NCI-H1930 (cell line): ENCODE results near the gene GAST.

Source experiments
- DNase-seq, 2 experiments: peaks; one replicate each; lab custom pipeline; 2025; lab: John Stamatoyannopoulos, UW

GAST gene

DNA sequence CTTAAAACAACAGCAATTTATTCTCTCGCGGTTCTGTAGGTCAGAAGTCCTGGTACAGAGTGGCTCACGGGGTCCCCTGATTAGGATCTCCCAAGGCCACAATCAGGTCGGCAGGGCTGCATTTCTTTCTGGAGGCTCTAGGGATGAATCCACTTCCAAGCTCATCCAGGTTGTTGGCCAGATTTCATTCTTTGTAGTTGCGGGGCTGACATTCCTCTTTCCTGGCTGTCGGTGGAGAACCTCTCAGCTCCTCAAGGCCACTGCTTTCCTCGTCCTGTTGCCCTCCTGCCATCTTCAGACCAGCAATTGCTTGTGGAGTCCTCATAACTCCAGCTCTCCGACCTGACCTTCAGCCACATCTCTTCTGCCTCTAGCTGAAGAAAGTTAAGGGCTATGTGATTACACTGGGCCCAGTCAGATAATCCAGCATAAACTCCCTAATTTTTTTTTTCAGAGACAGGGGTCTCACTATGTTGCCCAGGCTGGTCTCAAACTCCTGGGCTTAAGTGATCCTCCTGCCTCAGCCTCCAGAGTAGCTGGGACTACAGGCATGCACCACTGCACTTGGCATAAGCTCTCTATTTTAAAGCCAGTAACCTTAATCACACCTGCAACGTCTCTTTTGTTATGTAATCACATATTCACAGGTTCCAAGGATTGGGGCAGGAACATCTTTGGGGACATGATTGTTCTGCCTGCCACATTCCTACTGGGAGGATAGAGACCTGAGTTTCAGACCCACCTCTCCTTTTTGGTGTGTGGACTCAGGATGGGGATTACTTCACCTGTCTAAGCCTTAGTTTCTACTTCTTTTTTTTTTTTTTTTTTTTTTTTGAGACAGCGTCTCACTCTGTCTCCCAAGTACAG lies 4.1 kb upstream of the GAST start:
- DNase-seq: no peak

DNA sequence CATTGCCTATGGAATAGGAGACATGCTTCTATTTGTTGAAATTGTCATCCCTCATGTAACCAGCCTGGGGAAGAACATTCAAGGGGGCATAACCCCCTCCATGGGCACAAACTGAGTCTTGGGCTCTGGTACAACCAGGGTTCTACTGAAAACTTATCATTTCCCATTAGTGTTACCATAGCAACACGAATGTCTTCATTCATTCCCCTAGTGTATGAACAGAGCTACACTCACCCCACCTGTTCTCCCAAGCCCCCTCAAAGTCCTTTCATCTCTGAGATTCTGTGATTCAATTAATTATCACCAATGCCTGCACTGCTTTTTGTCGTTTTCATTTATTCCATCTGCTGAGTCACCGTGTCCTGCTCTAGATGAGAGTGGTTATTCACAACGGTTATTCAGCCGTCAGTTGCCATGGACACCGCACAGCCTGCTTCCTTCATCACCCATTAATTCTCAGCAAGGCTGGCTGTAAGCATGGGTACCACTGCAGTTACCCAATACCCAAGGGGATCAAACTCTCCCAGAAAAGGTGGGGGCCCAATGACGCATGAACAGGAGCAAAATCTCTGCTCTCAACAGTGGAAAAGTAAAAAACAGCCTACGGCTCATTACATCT lies 1.6 kb upstream of the GAST start:
- DNase-seq: peak; percentile 41 to 45

DNA sequence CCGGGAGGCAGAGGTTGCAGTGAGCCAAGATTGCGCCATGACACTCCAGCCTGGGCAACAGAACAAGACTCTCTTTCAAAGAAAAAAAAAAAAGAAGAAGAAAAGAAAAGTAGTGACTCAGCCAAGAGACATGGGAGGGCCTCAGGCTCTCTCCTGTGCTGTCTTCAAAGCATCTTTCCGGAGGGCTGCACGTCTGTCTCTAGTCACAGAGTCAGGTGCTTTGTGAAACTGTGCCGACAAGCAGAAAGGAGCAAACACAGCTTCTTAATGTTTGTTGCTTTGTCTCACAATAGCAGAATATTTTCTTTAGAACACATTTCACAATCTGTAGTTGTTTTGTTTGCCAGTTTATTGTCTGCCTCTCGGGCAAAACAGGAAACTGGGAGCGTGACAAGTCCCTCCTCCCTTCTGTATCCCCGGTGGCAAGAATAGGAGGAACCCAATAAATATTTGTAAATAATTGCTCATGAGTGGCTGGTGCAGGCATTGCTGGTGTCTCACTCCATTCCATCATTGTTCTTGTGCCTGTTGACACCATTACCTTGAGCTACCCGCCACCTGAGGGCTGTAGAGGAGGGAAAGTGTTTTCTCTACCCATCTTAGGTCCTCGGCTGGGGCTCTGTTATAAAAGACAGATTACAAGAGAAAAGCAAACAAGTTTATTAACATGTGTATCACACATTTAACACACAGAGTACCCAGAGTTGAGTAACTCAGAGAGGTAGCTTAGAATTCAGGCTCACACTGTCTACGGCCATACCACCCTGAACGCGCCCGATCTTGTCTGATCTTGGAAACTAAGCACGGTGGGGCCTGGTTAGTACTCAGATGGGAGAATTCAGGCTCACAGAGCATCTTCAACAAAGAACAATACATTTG lies 5.5 kb downstream of the GAST start:
- no peak for DNase-seq

DNA sequence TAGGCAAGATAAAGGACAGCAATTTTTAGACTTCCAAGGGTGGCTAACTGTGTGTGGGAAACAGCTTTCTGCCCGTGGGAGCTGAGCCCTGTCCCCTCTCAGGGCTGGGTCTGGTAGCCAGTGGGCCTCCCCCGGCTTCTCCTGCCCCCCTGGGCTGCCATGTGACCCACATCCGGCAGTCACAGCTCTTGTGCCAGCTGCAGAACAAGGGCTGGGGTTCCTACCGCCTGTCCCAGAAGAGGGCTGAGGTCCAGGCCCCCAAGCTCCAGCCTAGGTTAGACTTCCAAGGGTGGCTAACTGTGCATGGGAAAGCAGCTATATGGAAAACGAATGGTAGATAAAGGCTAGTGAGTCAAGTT lies 6.1 kb downstream of the GAST start:
- no peak for DNase-seq

DNA sequence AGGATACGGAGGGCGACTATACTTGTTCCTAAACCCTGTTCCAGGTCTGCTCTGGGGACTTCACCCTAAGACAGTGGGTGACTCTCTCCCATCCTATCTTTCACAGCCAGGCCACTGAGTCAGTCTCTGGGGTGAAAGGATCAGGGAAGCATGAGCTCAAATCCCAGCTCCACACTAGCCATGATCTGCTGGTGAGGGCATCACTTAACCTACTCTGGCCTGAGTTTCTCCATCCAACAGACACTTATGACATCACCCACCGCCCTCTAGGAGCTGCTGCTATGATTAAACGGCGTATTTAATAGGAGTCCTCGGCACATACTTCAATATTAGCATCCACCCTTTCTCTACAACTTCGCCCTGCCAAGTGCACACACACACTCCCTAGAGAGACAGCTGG lies 10.1 kb downstream of the GAST start:
- no peak for DNase-seq

DNA sequence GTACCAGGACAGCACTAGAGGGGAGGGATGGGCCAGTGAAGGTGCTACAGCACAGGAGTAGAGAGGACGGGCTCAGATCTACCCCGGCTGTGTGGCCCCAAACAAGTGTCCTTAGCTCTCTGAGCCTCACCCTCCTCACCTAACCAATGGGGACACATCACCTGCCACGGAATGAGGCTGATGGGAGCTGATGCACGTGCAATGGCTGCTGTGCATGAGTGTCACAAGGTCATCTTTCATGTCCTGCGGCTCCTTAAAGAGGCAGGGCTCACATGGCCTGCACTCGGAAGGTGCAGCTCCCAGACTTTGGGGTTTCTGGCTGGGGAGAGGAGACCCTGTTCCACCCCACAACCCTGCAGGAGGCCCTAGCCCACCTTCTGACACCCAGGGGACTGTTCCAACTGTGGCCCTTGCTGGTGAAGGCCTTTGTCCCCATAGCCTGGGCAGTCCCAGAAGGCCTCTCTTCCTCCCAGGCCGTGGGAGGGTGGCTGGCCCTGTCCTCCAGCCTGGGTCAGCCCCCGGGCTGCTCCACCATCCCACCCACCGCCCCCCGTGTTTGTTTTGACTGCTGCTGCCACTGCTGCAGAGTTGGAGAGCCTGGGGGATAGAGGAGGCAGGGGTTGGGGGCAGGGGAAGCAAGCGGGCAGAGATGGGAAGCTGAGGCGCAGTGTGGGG lies 11.8 kb downstream of the GAST start:
- DNase-seq: no peak

DNA sequence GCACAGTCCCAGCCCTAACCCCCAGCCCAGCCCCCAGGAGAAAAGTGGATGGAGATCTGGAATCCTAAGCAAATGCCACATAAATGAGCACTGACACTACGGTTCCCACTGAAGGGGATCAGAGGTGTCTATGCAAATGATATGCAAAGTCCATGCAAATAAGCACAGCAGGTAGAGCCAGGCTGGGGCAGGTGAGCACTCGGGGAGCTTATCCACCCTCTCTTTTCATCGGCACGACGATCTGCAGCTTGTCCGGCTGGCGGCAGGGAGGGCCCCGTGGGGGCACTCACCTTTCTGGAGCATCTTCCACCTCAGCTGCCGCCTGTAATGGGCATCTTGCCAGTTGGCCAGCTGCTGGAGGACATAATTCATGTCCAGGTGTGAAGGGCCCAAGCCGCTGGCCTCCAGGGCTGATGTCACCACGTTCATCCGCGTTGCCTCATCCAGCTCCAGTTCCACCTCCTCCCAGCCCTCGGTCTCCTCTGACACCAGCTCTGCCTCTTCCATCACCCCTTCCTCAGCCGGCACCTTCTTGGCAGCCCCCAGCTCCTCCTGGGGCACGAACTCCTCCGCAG lies 12.4 kb downstream of the GAST start:
- DNase-seq: no peak

DNA sequence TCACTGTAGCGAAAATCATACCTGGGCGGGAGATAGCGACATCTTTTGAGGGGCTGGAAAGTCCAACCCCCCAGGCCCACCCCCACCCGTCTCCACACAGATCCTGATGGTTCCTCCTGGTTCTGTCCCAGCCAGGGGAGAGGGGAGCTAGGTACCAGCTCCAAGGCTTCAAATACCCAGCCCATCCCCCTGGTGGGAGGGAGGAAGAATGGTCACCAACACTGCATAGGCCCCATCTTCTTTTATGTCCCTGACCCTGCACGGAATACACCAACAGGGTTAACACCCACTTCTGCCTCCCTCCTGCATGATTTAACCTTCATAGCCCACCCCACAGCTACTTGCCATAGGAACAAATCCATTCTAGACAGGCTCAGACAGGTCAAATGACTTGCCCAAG lies 13.0 kb downstream of the GAST start:
- no peak for DNase-seq

DNA sequence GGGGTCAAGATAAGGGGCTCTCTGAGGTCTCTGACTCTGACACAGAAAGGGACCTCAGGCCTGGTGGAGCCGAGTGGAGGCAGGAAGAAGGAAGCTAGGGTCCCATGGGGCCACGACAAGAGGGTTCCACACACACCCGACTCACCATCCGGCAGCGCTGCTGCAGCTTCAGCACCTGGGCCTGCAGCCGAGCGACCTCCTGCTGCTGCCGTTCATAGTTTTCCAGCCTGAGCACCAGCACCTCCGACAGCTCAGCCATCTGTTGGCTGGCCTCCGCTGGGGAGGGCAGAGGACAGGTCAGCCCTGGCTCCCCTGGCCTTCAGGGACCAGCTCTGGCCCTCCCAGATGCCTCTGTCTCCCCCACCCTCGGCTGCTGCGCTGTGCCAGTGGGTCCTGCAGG lies 15.9 kb downstream of the GAST start:
- no peak for DNase-seq

DNA sequence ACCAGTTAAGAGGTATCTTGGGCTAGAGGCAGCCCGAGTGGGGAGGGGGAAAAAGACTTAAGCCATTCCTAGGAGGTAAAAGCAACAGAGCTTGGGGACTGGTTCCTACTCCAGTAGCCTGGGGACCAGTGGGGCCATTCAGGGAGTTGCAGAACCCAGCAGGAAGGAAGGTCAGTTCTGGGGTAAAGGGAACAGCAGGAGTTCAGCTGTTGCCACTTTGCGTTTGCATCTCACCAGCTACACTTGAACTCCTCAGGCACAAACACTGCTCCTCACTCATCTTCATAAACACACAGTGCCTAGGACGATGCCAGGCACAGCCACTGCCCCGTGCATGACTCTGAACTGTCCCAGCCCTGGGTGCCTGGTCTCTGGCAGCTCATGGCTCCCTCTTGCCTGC lies 18.3 kb downstream of the GAST start:
- no peak for DNase-seq

DNA sequence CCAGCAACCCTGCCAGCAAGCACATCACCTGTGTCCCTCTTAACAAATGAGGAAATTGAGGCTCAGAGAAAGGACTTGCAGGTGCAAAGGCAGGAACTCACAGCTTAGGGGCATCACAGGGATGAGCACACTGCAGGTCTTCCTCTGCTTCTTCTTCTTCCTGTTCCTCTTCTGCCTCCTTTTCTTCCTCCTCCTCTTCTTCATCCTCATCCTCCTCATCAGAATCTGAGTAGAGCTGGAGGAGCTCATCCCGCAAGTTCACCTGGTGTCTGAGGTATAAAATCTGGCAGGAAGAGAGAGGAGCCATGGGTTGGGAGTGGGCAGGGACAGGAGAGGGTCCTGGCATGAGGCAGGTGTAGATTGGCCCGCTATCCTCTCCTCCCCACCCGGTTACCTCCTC lies 19.7 kb downstream of the GAST start:
- DNase-seq: no peak

DNA sequence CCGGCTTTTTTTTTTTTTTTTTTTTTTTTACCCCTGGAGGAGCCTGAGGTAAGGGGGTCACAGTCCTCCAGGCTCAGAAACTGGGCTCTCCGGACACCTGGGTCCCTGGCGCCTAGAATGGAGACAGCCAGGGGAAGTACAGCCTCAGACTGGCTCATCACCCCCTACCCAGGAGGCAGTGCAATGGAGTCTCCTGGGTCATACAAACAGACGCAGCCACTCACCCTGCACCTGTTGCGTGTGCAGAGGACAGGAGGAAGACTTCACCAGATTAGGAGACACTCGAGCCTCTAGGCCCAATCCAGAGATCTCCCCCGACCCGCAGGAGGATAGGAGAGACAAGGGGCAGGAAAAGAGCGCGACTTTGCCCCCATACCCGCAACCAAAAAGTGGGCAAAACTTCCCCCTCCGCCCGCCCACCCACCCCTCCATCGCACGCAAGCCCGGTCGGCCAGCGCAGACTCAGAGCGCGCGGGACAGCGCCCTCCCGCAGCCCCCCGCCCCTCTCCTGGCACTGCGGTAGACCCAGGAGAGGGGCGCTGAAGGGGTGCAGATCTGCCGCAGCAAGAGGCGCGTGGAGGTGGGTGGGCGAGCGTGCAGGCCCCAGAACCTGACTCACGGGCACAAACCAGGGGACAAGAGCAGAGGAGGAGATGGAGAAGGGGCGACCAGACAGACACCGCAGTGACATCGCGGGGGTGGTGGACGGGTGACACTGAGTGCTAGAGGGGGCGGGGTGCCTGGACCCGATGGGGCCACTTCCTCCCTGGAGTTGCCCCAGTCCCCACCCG lies 21.4 kb downstream of the GAST start:
- DNase-seq: no peak

DNA sequence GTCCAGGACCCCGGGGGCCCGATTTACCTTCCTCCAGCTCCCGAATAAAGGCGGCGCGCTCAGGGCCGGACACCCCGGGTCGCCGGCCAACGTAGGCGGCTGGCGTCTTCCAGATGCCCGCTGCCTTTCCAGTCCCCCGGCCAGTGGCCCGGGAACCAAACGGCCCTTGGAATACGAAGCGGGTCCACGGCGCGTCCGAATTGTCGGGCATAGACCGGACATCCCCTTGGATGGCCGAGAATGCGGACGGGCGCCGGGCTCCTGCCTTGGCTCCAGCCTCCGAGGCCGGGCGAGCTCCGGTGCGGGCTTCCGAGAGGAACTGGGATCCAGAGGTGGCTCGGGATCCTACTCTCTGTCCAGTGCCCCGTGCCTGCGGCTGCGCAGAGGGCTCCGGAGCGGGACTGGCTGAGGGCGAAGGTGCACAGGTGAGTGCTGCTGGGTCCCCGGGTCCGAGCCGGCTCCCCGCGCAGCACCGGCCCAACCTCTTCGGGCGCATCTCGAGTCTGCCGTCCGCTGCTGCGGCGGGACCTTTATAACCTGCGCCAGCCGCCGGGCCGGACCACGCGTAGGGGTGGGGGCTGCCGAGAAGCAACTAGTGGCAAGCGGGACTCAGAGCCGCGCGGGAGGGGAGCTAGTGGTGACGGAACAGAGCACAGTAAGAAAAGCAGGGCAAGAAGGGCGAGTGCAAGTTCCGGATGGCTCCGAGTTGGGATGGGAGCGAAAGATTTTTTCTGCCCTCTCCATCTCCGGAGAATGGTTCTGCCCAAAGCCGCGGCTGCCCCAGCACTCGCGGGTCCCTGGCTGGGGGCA lies 22.2 kb downstream of the GAST start, which contains the start of gene HAP1:
Gene HAP1, minus strand, starts transcription at position 505 of the 810 bp plus-strand sequence. Its CDS starts 9 bp downstream, at position 496.
- no peak for DNase-seq

DNA sequence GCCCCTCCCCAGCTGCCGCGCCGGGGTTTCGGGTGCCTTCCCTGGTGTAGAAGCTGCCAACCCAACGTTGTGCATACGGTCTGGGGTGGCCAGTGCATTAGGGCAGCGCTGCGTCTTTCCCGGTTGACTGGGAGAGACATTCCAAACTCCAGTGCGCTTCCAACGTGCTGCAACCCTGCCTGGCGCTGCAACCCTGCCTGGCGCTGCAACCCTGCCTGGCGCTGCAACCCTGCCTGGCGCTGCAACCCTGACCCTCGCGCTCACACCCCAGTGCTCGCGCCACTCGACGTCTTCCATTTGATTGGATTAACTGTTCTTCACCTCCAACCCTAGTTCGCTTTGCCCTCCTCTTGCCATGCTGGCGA lies 22.8 kb downstream of the GAST start:
- DNase-seq: no peak

DNA sequence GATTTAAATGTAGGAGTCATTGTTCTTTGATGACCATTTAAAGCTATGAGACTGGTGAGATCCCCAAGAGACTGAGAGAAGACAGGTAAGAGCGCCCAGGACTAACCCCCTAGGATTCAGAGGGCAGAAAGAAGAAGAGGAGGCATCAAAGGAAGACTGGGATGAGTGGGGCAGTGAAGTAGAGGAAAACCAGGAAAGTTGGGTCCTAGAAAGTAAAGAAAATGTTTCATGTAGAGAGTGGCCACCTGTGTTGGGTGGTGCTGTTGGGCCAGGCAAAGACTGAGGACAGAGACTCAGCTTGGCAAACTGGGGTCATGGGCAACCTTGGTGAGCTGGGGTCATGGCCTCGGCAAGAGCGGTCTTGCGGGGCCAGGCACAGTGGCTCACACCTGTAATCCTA lies 23.6 kb downstream of the GAST start:
- no peak for DNase-seq

DNA sequence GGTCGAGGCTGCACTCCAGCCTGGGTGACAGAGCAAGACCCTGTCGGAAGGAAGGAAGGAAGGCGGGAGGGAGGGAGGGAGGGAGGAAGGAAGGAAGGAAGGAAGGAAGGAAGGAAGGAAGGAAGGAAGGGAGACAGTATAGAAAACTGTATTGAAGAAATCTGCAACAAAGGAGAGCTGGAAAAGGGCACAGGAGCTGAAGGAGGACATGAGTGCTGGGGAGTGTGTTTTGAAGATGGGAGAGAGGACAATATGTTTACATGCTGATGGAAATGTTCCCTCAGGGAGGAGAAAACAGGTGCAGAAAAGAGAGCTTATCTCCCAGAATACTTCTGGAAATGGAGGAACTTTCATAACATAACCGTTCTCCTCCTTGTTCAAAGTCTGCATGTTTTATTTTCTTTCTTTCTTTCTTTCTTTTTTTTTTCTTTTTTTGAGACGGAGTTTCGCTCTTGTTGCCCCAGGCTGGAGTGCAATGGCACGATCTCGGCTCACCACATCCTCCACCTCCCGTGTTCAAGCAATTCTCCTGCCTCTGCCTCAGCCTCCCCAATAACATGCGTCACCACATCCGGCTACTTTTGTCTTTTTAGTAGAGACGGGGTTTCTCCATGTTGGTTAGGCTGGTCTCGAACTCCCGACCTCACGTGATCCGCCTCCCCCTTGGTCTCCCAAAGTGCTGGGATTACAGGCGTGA lies 25.0 kb downstream of the GAST start:
- DNase-seq: no peak

DNA sequence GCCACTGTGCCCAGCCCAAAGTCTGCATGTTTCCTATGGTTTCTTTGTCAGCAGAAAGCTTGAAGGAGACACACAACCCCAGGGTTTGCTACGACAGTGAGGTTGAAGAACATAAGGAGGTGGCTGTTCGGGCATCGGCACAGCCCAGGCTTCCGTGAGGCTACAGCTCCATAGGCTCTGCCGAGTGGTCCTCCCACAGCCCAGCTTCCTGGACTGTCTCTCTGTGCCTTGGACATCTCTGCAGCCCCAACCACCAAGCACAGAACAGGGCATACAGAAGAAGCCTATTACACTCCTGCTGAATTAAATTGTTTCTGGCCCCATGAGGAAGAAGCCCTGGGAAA lies 25.5 kb downstream of the GAST start:
- DNase-seq: no peak

DNA sequence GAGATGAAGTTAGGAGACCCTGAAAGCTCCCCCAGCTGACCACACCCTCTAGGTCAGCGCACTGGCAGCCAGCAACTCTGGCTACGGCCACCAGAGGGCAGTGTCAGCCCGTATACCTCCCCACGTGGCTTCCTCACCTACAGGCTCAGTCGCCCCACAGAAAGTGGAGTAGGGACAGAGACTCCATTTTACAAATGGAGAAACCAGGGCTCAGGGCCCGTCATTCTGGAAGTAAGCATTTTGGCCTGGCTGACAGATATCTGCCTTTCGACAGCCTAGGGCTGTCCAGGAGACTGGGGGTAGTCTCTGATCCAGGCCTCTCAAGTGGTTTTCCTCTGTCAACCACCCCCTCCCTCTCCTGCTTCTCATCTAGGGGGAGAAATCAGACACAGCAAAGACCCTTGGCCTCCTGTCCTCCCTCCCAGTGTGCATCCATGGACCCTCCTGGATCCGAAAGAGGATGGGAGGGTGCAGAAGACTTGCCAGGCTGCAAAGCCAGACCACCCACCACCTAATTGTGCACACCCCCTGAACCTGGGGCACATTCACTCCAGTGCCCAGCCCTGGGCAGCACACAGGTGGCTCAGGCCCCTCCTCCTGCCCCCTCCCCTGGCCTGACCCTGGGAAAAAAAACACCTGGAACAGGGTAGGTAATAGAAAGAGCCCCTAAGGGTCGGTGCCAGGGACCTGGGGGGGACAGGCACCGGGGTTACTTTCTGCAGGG lies 26.1 kb downstream of the GAST start:
- peak; percentile 68 to 73 for DNase-seq

DNA sequence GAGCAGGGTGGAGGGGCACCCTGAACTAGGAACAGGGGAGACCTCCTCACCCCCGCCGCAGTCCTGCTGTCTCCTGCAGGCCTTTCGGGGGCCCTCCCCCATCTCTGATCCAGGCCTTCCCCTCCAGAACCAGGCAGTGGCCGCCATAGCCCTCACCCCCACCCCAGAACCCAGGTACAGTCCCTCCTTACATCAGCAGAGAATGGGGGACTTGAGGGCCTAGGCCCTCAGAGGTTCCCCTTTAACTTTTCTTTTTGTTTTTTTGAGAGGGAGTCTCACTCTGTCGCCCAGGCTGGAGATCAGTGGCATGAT lies 26.6 kb downstream of the GAST start:
- DNase-seq: no peak
